Transverse colon (tissue), 3 donors: ENCODE results near the gene DDX17.

ENCODE experiments used
- POLR2A ChIP-seq: fragments of 450-650 bp; IDR thresholded peaks from one replicate; pipeline ENCODE4 v1.6.1; 2016; ENCODE audit warnings: antibody characterized with exemption, mild to moderate bottlenecking, moderate library complexity
- TF ChIP-seq, protein P1 (sequence below), 5 experiments: fragments of 200-600 bp in 3 of 5; fragments of 450-650 bp in 2 of 5; sonication (generic) in 3 of 5; IDR thresholded peaks; 1 replicate in 2 of 5; 2 replicates in 3 of 5; pipeline ENCODE4 v1.5.1; 2016 to 2017; ENCODE audit warnings: antibody characterized with exemption in 5 of 5, inconsistent platforms in 3 of 5, mild to moderate bottlenecking in 2 of 5, moderate library complexity in 1 of 5

- TF ChIP-seq POLR2A: no peak
- TF ChIP-seq, protein P1, sequence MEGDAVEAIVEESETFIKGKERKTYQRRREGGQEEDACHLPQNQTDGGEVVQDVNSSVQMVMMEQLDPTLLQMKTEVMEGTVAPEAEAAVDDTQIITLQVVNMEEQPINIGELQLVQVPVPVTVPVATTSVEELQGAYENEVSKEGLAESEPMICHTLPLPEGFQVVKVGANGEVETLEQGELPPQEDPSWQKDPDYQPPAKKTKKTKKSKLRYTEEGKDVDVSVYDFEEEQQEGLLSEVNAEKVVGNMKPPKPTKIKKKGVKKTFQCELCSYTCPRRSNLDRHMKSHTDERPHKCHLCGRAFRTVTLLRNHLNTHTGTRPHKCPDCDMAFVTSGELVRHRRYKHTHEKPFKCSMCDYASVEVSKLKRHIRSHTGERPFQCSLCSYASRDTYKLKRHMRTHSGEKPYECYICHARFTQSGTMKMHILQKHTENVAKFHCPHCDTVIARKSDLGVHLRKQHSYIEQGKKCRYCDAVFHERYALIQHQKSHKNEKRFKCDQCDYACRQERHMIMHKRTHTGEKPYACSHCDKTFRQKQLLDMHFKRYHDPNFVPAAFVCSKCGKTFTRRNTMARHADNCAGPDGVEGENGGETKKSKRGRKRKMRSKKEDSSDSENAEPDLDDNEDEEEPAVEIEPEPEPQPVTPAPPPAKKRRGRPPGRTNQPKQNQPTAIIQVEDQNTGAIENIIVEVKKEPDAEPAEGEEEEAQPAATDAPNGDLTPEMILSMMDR (IDR thresholded peaks at IDR 0.05): no peak
These were observed 60.0 kb downstream of the DDX17 start for GRCh38 chr22:38446018-38446601.
